Measurements from ENCODE around the gene LHPP. TPM values are rescaled to one million over a fixed set of nuclear protein-coding genes. Genes with fewer than 3 reads are reported as not detected.

The LHPP gene
- total RNA-seq, 4 donors from 2014 or later: 12.3 to 25.0 (median 16.2) TPM

- peaks cover 0 to 18% of the 10 kb centered on the region in 2 donors for H3K36me3 ChIP-seq
- ATAC-seq: no peak
- no peaks in the 10 kb centered on the region for H3K27me3 ChIP-seq
- 100% methylated on average over 3 of the region's 3 CpGs for WGBS, 2 donors (ENCODE audit: low coverage in 1 of 2)
- H3K27ac ChIP-seq: no peak overlapping the region
- no peak overlapping the region for H3K4me3 ChIP-seq
- H3K4me1 ChIP-seq: no peaks in the 10 kb centered on the region
- TF ChIP-seq CTCF (IDR thresholded peaks at IDR 0.05) (no peak), EP300 (IDR thresholded peaks at IDR 0.05) (no peak), POLR2A (IDR thresholded peaks at IDR 0.05) (no peak), POLR2AphosphoS5 (IDR thresholded peaks at IDR 0.05) (no peak)
- H3K9me3 ChIP-seq: peaks cover 0 to 8% (median 0%) of the 10 kb centered on the region in 3 donors
These were observed 39.1 kb downstream of the LHPP start for GRCh38 chr10:124500757-124501156.

- ATAC-seq: no peak
- TF ChIP-seq POLR2AphosphoS5 (IDR thresholded peaks at IDR 0.05) (no peak), EP300 (IDR thresholded peaks at IDR 0.05) (no peak), CTCF (IDR thresholded peaks at IDR 0.05) (no peak), POLR2A (IDR thresholded peaks at IDR 0.05) (no peak)
- Histone ChIP-seq H3K9me3 (peaks cover 0 to 8% (median 0%) of the 10 kb centered on the region in 3 donors), H3K4me1 (no peaks in the 10 kb centered on the region), H3K4me3 (no peak overlapping the region), H3K27me3 (no peaks in the 10 kb centered on the region), H3K36me3 (peaks cover 0 to 14% of the 10 kb centered on the region in 2 donors), H3K27ac (no peak overlapping the region)
- 85 to 93% methylated on average over 4 to 5 of the region's 11 CpGs for WGBS, 2 donors (ENCODE audit: low coverage in 1 of 2)
These were observed 43.1 kb downstream of the LHPP start for GRCh38 chr10:124504711-124505110.

GRCh38 chr10:124505279-124505678 lies 43.7 kb downstream of the LHPP start:
- ATAC-seq: no peak
- no peak overlapping the region for H3K4me3 ChIP-seq
- WGBS, 2 donors (ENCODE audit: low coverage in 1 of 2): 78% methylated on average over 2 of the region's 2 CpGs; no CpG with 5 or more reads in 1 of the 2 donors
- no peaks in the 10 kb centered on the region for H3K4me1 ChIP-seq
- no peaks in the 10 kb centered on the region for H3K27me3 ChIP-seq
- H3K27ac ChIP-seq: no peak overlapping the region
- no peak for TF ChIP-seq POLR2AphosphoS5 (IDR thresholded peaks at IDR 0.05)
- no peak for TF ChIP-seq EP300 (IDR thresholded peaks at IDR 0.05)
- no peak for TF ChIP-seq CTCF (IDR thresholded peaks at IDR 0.05)
- no peak for TF ChIP-seq POLR2A (IDR thresholded peaks at IDR 0.05)
- peaks cover 0 to 14% of the 10 kb centered on the region in 2 donors for H3K36me3 ChIP-seq
- peaks cover 0 to 8% (median 0%) of the 10 kb centered on the region in 3 donors for H3K9me3 ChIP-seq

- peaks cover 0 to 12% of the 10 kb centered on the region in 2 donors for H3K36me3 ChIP-seq
- no peaks in the 10 kb centered on the region for H3K9me3 ChIP-seq
- H3K27ac ChIP-seq: no peak overlapping the region
- H3K4me1 ChIP-seq: no peaks in the 10 kb centered on the region
- no peak overlapping the region for H3K4me3 ChIP-seq
- no peak for ATAC-seq
- WGBS, 2 donors (ENCODE audit: low coverage in 1 of 2): 73 to 100% methylated on average over 1 to 2 of the region's 8 CpGs
- no peaks in the 10 kb centered on the region for H3K27me3 ChIP-seq
- TF ChIP-seq POLR2A (IDR thresholded peaks at IDR 0.05) (no peak), EP300 (IDR thresholded peaks at IDR 0.05) (no peak), CTCF (IDR thresholded peaks at IDR 0.05) (no peak), POLR2AphosphoS5 (IDR thresholded peaks at IDR 0.05) (no peak)
These were observed 46.5 kb downstream of the LHPP start for GRCh38 chr10:124508070-124508667.

- Histone ChIP-seq H3K9me3 (no peaks in the 10 kb centered on the region), H3K27ac (no peak overlapping the region), H3K36me3 (peaks cover 0 to 12% of the 10 kb centered on the region in 2 donors), H3K4me1 (no peaks in the 10 kb centered on the region), H3K27me3 (no peaks in the 10 kb centered on the region), H3K4me3 (no peak overlapping the region)
- 0 to 74% methylated on average over 1 to 5 of the region's 5 CpGs for WGBS, 2 donors (ENCODE audit: low coverage in 1 of 2)
- no peak for ATAC-seq
- no peak for TF ChIP-seq POLR2AphosphoS5 (IDR thresholded peaks at IDR 0.05)
- TF ChIP-seq POLR2A (IDR thresholded peaks at IDR 0.05): no peak
- TF ChIP-seq EP300 (IDR thresholded peaks at IDR 0.05): no peak
- TF ChIP-seq CTCF (IDR thresholded peaks at IDR 0.05): no peak
These were observed 47.4 kb downstream of the LHPP start for GRCh38 chr10:124508907-124509454.
